ENCODE results near the gene FAM149B1. TPM values are rescaled to one million over a fixed set of nuclear protein-coding genes. Genes with fewer than 3 reads are reported as not detected.
A peak's percentile ranks its signal among the peaks of the same experiment; 100 is the strongest.

The FAM149B1 gene
- total and polyA plus RNA-seq, 10 of the 15 experiments (the other 5 are each of a cell fraction or from before 2014, with no cell fraction given): 6.6 to 20.9 (median 11.2) TPM

DNA sequence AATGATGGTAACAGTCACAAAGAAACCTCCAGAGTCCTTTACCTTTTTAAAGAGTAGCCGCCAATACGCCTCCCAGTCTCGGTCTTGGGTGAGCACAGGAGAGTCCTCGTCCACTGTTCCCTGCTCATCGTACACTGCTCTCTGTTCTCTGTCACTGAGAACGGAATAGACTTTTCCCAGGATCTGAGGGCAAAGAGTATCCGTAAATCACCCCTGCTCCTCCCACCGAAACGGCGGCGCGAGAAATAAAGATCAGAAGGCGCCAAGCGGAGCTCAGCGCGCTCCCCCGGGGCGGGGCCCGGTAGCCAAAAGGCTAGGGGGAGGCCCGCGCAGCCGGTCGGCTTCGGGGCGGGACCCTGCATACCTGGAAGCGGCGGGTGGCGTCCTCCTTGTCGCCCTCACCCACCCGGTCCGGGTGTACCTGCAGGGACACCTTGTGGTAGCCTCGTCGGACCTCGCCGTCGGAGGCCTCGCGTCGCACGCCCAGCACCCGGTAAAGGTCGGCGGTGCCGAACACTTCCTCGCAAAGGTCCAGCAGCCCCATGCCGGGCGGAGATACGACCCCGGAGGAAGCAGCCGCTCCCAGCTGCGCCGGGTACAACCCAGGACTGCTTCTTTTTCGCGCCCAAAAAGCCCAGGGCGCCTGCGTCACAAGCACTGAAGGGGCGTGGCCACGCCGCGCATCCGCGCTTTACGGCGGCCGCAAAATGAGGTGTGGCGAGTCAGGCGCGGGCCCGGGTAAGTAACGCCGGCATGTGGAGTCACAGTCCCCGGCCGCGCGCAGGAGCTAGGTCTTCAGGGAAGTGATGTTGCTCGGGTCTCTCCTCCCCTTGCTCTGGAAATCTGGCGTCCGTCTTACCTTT is 79.0 kb downstream of the FAM149B1 start, which contains the start of gene DNAJC9 (continued):
- peak; percentile 62 for TF ChIP-seq HCFC1 (IDR thresholded peaks at IDR 0.05; ENCODE audit: low read length)
- TF ChIP-seq LARP7 (IDR thresholded peaks at IDR 0.05): peak; percentile 96
- no peak for TF ChIP-seq RELA (IDR thresholded peaks at IDR 0.05; ENCODE audit: borderline replicate concordance, partially characterized antibody)
- no peak for TF ChIP-seq EGR1 (IDR thresholded peaks at IDR 0.05; ENCODE audit: borderline replicate concordance in 1 of 2, low read depth in 2 of 2, low read length in 2 of 2)
- peak; percentile 95 for TF ChIP-seq PML (IDR thresholded peaks at IDR 0.05; ENCODE audit: low read length)
- no peak for TF ChIP-seq SPI1 (IDR thresholded peaks at IDR 0.05; ENCODE audit: borderline replicate concordance, insufficient read depth, low read depth, low read length)
- no peak for TF ChIP-seq RCOR1 (conservative IDR thresholded peaks at IDR 0.05; ENCODE audit: low read depth, low read length)
- TF ChIP-seq, protein P1, sequence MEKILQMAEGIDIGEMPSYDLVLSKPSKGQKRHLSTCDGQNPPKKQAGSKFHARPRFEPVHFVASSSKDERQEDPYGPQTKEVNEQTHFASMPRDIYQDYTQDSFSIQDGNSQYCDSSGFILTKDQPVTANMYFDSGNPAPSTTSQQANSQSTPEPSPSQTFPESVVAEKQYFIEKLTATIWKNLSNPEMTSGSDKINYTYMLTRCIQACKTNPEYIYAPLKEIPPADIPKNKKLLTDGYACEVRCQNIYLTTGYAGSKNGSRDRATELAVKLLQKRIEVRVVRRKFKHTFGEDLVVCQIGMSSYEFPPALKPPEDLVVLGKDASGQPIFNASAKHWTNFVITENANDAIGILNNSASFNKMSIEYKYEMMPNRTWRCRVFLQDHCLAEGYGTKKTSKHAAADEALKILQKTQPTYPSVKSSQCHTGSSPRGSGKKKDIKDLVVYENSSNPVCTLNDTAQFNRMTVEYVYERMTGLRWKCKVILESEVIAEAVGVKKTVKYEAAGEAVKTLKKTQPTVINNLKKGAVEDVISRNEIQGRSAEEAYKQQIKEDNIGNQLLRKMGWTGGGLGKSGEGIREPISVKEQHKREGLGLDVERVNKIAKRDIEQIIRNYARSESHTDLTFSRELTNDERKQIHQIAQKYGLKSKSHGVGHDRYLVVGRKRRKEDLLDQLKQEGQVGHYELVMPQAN (conservative IDR thresholded peaks at IDR 0.05): peak; percentile 99
- TF ChIP-seq EED (IDR thresholded peaks at IDR 0.05; ENCODE audit: low read depth): 0 out of 2 replicates have a peak, but pooled peaks have one; percentile 11
- TF ChIP-seq CHD2 (IDR thresholded peaks at IDR 0.05; ENCODE audit: borderline replicate concordance, low read depth, low read length): peak; percentile 61
- peak; percentile 26; the same call in 1 of the 2 replicates for TF ChIP-seq CBX5 (IDR thresholded peaks at IDR 0.05; ENCODE audit: low read depth)
- TF ChIP-seq, protein P2, sequence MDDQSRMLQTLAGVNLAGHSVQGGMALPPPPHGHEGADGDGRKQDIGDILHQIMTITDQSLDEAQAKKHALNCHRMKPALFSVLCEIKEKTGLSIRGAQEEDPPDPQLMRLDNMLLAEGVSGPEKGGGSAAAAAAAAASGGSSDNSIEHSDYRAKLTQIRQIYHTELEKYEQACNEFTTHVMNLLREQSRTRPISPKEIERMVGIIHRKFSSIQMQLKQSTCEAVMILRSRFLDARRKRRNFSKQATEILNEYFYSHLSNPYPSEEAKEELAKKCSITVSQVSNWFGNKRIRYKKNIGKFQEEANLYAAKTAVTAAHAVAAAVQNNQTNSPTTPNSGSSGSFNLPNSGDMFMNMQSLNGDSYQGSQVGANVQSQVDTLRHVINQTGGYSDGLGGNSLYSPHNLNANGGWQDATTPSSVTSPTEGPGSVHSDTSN (IDR thresholded peaks at IDR 0.05; ENCODE audit: insufficient replicate concordance, low read depth, low read length): no peak
- TF ChIP-seq RBBP5 (conservative IDR thresholded peaks at IDR 0.05): no peak
- TF ChIP-seq TCF3 (IDR thresholded peaks at IDR 0.05; ENCODE audit: borderline replicate concordance, insufficient read depth, low read depth, low read length): 0 out of 2 replicates have a peak, but pooled peaks have one; percentile 73
- TF ChIP-seq ZNF274 (IDR thresholded peaks at IDR 0.05; ENCODE audit: insufficient read depth, insufficient read length): no peak
- TF ChIP-seq POLR2A (IDR thresholded peaks at IDR 0.05; ENCODE audit: low read depth, low read length): peak; percentile 98
- TF ChIP-seq, protein P3, sequence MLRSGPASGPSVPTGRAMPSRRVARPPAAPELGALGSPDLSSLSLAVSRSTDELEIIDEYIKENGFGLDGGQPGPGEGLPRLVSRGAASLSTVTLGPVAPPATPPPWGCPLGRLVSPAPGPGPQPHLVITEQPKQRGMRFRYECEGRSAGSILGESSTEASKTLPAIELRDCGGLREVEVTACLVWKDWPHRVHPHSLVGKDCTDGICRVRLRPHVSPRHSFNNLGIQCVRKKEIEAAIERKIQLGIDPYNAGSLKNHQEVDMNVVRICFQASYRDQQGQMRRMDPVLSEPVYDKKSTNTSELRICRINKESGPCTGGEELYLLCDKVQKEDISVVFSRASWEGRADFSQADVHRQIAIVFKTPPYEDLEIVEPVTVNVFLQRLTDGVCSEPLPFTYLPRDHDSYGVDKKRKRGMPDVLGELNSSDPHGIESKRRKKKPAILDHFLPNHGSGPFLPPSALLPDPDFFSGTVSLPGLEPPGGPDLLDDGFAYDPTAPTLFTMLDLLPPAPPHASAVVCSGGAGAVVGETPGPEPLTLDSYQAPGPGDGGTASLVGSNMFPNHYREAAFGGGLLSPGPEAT (IDR thresholded peaks at IDR 0.05; ENCODE audit: low read depth): peak; percentile 86
- TF ChIP-seq, protein P4, sequence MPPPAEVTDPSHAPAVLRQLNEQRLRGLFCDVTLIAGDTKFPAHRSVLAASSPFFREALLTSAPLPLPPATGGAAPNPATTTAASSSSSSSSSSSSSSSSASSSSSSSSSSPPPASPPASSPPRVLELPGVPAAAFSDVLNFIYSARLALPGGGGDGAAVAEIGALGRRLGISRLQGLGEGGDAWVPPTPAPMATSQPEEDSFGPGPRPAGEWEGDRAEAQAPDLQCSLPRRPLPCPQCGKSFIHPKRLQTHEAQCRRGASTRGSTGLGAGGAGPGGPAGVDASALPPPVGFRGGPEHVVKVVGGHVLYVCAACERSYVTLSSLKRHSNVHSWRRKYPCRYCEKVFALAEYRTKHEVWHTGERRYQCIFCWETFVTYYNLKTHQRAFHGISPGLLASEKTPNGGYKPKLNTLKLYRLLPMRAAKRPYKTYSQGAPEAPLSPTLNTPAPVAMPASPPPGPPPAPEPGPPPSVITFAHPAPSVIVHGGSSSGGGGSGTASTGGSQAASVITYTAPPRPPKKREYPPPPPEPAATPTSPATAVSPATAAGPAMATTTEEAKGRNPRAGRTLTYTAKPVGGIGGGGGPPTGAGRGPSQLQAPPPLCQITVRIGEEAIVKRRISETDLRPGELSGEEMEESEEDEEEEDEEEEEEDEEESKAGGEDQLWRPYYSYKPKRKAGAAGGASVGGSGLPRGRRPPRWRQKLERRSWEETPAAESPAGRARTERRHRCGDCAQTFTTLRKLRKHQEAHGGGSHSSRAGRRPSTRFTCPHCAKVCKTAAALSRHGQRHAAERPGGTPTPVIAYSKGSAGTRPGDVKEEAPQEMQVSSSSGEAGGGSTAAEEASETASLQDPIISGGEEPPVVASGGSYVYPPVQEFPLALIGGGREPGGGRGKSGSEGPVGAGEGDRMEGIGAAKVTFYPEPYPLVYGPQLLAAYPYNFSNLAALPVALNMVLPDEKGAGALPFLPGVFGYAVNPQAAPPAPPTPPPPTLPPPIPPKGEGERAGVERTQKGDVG (CRISPR knock-in tag; IDR thresholded peaks at IDR 0.05): 0 out of 2 replicates have a peak, but pooled peaks have one; percentile 24
- no peak for TF ChIP-seq ZZZ3 (IDR thresholded peaks at IDR 0.05; ENCODE audit: control insufficient read depth, insufficient read length, low read depth)
- TF ChIP-seq EP300 (IDR thresholded peaks at IDR 0.05; ENCODE audit: borderline replicate concordance in 1 of 2, control insufficient read depth in 1 of 2, low read depth in 2 of 2, low read length in 2 of 2): no peak
